CD4-positive, alpha-beta T cell treated with Interferon alpha-2 for 1 hour (primary cell): ENCODE measurements around the gene TOR2A.

ENCODE experiments used
- DNase-seq, 2 donors: peaks; one replicate each; pipeline ENCODE4 v3.0.0-alpha.2; 2020 to 2022

Gene TOR2A

DNA sequence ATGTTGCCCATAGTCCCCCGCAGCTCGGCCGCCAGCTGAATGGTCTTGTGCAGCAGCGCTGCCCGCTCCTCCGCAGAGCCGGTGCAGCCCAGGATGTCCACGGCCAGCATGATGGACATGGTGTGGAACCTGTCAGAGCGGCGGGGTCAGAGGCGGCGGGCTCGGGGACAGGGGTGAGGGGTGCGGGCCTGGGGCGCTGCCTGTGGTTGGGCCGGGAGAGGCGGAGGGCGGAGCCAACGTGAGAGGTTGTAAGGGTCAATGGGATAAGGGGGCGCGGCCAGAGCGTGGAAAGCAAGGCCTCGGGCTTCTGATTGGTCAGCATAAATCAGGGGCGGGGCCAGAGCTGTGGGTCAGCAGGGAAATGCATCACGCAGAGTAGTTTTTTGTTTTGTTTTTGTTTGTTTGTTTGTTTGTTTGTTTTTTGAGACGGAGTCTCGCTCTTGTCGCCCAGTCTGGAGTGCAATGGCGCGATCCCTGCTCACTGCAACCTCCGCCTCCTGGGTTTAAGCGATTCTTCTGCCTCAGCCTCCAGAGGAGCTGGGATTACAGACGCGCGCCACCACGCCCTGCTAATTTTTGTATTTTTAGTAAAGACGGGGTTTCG, 6.8 kb upstream of the TOR2A start:
- no peak for DNase-seq

DNA sequence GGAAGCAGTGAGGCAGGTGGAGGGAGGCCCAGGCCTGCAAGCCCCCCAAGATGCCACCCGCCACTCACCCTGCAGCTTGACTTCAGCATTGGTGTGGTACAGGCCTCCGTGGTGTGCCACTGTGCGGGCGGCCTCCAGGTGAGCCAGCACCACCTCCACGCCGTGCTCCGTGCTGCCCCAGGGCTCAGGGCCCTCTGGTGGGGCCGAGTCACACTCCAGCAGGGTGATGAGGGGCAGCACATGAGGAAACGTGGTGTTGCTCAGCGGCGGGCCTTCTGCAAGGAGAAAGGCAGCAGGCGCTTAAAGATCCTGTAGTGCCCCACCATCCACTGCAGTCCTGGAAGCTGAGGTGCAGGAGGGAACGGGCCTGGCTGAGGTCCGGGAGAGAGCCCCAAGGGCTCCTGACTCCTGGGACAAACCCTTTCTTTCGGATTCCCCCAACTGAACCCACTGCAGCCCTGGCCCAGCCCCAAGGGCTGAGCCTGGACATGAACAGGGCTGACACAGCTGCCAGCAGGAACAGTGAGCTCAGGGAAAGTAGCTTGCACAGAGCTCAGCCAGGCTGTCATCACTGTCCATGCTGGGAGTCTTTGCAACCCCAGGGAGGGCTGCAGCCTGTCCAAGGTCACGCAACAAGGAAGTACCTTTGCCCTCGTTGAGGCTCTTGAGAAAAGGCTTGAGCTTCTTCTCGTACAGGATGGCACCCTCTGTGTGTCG, 4.7 kb upstream of the TOR2A start:
- no peak for DNase-seq

- no peak for DNase-seq
Observed at GRCh38 chr9:127738666-127739065, 3.6 kb upstream of the TOR2A start.

GRCh38 chr9:127735530-127736185, 564 bp upstream of the TOR2A start:
- DNase-seq, result no peak

DNA sequence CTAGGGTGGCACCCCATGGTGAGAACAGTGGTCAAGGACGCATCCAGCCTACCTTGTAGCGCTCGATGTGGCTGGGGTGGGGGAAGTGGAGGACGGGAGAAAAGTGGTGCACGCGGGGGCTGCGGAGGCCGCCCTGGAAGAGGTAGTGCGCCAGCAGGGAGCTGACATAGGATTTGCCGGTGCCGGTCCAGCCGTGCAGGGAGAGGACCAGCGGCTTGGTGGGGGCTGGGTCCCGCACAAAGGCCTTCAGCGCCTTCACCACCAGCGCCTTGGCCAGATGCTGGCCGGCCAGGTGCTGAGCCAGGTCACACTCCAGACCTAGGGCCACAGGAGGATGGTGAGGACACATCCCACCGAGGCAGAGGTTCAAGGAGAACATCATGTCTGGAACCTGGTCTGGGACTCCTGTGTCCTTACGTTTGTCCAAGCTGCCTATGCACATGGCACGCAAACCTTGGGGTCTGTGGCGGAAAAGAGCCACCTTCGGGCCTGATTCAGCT, 797 bp downstream of the TOR2A start:
- DNase-seq, result no peak

GRCh38 chr9:127733614-127734013, 1.5 kb downstream of the TOR2A start:
- DNase-seq, result no peak

- no peak for DNase-seq
Observed at GRCh38 chr9:127732444-127732843, 2.6 kb downstream of the TOR2A start.

DNA sequence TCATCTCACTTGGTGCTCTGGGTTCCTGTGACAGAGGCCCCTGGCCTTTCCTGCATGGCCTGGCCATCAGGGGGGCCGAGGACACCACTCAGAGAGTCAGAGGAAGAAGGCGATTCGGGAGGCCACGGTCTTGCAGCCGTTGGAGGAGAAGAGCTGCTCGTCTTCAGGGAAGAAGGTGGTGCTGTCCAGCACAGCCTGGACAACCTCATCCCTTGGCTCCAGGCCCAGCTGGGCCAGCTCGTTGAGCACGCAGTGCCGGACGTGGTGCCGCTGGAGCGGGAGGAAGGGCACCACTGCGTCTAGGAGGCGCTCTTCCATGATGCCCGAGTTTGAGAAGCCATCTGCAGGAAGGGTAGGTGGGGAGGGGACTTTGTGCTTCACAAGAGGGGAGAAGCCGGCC, 3.2 kb downstream of the TOR2A start:
- DNase-seq, result no peak

DNA sequence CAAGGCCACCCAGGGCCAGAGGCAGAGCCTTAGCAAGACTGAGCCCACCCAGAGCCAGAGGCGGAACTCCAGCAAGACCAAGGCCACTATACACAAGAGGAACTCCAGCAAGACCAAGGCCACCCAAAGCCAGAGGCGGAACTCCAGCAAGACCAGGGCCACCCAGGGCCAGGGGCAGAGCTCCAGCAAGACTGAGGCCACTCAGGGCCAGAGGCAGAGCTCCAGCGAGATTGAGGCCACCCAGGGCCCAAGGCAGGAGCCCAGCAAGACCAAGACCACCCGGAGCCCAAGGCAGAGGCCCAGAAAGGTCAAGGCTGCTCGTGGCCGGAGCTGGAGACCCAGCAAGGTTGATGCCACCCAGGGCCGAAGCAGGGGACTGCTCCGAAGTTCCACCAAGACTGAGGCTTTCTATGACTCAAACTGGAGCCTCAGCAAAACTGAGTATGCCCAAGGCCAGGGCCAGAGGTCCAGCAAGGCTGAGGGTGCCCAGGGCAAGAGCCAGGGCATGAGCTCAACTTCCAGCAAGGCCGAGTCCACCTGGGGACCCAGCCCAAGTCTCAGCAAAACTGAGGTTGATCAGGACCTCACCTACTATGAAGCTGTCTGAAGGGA, 4.2 kb downstream of the TOR2A start:
- no peak for DNase-seq

- no peak for DNase-seq
Observed at GRCh38 chr9:127730262-127730661, 4.8 kb downstream of the TOR2A start.

DNA sequence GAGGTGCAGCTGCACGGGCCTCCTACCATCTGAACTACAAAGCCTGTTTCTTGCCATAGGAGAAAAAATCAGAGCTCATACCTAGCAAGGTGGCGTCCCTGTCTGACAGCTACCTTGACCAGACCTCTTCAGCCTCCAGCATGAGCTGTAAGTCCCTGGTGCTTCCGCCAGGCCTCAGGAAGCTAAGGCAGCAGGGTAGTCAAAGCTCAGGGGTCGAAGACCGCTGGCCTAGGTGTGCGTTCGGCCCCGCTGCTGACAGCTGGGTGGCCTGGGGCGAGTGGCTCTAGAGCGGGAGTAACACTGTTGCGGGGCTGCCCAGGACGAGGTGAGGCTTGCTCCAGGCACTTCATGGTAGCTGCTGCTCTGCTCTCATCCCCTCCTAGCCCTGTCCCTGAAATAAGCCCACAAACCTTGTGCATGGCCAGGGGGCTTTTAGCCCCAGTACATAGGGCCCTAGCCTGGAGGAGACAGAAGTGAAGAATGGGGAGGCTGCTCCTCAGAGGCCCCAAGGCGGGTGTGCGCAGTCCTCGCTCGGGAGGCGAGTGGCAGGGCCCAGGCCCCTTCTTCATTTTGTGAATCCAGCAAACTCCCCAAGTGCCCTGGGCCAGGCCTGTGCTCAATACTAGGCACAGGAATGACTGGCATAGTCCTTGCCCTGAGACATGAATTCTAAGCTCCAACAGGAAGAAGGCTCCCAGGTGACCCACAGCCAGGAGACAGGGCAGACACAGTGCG, 5.4 kb downstream of the TOR2A start:
- no peak for DNase-seq

- DNase-seq, result no peak
Observed at GRCh38 chr9:127728808-127729207, 6.3 kb downstream of the TOR2A start.

- no peak for DNase-seq
Observed at GRCh38 chr9:127726871-127727270, 8.2 kb downstream of the TOR2A start.

- no peak for DNase-seq
Observed at GRCh38 chr9:127724012-127724411, 11.1 kb downstream of the TOR2A start.

DNA sequence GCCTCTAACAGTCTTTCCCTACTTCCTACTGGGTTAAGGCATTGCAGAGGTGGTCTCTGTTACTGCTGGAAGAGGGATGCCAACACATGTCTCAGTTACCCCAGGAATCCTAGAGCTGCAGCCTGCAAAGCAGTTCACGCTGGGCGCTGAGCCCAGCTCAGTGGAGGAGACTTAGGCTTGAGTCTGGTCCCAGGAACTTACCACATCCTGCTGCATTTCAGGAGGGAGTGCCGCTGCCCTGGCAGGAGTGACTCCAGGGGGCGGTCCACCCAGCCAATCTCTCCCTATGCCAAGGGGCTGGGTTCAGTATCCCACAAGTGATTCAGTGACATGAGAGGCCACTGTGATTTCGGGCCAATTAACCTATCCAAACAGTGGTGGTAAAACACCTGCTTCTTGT, 11.7 kb downstream of the TOR2A start:
- DNase-seq, result no peak

GRCh38 chr9:127723013-127723412, 12.1 kb downstream of the TOR2A start:
- DNase-seq, result no peak

DNA sequence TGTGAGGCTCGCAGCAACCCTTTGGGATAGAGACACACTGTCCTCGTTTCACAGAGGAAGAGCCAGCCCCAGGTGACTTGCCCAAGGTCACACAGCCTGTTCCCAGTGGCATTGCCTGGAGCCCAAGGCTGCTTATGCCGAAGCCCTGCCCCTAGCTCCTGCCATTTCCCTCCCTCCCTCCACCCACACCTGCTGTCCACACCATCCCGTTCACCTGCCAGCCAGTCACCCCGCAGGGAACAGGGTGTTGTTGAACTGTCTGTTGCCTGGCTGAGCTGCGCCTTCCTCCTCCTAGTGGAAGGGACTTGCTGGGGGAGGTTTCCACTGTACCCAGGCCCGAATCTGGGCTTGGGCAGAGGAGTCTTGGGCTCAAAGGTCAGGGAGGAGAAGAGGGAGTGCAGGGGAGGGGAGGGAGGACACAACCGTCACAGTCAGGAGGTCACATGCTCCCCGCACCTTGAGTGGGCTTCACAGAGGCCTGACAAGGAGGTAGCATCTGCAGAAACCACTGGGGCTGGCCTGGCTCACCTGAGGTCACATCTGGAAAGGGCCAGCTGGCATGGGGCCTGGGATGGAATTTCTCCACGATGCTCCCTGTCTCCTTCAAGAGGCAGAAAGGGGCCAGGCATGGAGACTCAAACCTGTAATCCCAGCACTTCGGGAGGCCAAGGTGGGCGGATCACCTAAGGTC, 12.9 kb downstream of the TOR2A start:
- no peak for DNase-seq

GRCh38 chr9:127721391-127721821, 13.7 kb downstream of the TOR2A start:
- peak in 1 of 2 donors; percentile 28 for DNase-seq

GRCh38 chr9:127720865-127721227, 14.2 kb downstream of the TOR2A start:
- DNase-seq, result no peak

DNA sequence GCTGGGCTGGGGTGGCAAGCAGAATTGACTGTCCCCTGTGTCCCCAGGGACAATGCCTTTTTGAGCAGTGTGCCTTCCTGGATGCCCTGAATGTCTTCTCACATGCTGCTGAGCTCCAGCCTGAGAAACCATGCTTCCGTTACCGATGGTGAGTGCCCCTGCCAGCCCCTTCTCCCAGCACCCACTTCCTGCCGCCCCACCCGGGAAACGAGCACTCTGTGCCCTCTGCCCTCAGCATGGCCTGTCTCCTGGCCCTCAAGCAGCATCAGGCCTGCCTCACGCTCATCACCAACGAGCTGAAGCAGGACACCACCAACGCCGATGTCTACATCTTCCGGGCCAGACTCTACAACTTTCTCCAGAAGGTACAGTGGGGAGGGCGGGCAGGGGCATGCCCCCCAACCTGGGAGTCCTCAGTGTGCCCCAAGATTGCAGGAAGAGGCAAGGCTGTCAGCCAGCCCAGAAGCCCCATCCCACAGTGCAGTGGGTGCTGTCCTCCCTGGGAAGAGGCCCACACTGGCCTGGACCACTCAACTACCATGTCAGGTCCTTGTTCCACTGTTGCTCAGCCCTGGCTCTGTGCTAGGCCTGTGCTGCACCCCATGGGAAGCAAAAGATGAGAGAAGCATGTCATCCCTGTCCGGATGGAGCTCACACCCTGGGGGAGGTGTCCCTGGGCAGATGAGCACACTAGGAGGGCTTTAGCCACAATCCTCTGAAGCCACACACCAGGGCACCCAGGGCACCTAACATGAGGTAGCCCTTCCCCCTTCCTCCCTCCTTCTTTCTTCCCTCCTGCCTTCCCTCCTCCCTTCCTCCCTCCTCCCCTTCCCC, 14.8 kb downstream of the TOR2A start:
- peak in 1 of 2 donors; percentile 47 for DNase-seq

DNA sequence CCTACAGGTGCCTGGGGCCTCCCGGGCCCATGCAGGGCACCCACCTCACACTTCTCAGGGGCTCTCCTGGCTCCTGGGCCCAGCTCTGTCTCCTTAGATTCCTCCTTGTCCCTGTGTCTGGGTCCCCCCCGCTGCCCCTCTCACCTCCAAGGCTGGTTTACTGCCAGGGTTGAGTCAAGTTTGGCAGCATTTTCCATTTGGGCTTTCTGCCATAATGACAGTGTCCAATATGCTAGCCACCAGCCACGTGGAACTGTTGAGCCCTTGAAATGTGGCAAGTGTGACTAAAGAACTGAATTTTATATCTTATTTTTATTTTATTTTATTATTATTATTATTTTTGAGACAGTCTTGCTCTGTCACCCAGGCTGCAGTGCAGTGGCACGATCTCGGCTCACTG, 17.3 kb downstream of the TOR2A start:
- no peak for DNase-seq
